Measurements from ENCODE around the gene REPS2. TPM values are rescaled to one million over a fixed set of nuclear protein-coding genes. Genes with fewer than 3 reads are reported as not detected.

Gene REPS2
- total RNA-seq, 1 experiment from 2014 or later: 0.04 TPM

DNA sequence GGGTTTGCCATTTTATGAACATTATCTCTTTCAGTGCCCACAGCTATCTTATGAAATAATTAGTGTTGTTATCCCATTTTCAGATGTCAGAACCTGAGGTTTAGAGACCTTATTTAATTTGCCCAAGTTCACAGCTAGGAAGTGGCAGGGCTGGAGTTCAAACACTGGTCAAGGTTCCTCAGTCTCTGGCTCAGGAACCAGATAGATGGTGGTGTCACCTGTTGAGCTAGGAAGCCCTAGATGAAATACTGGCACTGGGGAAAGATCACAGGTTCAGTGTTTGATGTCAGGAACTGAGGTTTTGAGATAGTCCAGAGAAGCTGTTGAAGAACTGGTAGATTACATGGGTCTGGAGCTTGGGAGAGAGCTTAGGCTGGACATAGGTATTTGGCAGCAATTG lies 85.4 kb downstream of the REPS2 start:
- no peaks in the 10 kb centered on the region for H3K9me3 ChIP-seq (ENCODE audit: low read depth, low read length, poor library complexity, severe bottlenecking)
- no peaks in the 10 kb centered on the region for H3K36me3 ChIP-seq (ENCODE audit: insufficient read depth, low read length, poor library complexity, severe bottlenecking)
- POLR2A ChIA-PET (ENCODE audit: low non-redundant PET): no interaction called here
- no TSS peak for BruUV-seq (replicated peaks)
- no peak overlapping the region for H3K27ac ChIP-seq (ENCODE audit: low read depth, low read length, poor library complexity, severe bottlenecking)
- no peak overlapping the region for H3K4me3 ChIP-seq (ENCODE audit: low read depth, low read length, poor library complexity, severe bottlenecking)
- no peak for DNase-seq (ENCODE audit: low spot score)
- CTCF ChIA-PET: no interaction called here
- TF ChIP-seq, protein P1, sequence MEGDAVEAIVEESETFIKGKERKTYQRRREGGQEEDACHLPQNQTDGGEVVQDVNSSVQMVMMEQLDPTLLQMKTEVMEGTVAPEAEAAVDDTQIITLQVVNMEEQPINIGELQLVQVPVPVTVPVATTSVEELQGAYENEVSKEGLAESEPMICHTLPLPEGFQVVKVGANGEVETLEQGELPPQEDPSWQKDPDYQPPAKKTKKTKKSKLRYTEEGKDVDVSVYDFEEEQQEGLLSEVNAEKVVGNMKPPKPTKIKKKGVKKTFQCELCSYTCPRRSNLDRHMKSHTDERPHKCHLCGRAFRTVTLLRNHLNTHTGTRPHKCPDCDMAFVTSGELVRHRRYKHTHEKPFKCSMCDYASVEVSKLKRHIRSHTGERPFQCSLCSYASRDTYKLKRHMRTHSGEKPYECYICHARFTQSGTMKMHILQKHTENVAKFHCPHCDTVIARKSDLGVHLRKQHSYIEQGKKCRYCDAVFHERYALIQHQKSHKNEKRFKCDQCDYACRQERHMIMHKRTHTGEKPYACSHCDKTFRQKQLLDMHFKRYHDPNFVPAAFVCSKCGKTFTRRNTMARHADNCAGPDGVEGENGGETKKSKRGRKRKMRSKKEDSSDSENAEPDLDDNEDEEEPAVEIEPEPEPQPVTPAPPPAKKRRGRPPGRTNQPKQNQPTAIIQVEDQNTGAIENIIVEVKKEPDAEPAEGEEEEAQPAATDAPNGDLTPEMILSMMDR (conservative IDR thresholded peaks at IDR 0.05; ENCODE audit: low read depth, low read length): no peak
- no peak for TF ChIP-seq EZH2 (IDR thresholded peaks at IDR 0.05; ENCODE audit: borderline replicate concordance, low read depth, low read length, poor library complexity, severe bottlenecking)
- peaks cover 19% of the 10 kb centered on the region for H3K27me3 ChIP-seq (replicated peaks; ENCODE audit: insufficient read depth, low read depth, low read length, poor library complexity)
- no peaks in the 10 kb centered on the region for H3K4me1 ChIP-seq (ENCODE audit: insufficient read depth, low read length, poor library complexity, severe bottlenecking)
- intact Hi-C loops (cut with micrococcal nuclease; ENCODE audit: unreplicated experiment): no loop called here

DNA sequence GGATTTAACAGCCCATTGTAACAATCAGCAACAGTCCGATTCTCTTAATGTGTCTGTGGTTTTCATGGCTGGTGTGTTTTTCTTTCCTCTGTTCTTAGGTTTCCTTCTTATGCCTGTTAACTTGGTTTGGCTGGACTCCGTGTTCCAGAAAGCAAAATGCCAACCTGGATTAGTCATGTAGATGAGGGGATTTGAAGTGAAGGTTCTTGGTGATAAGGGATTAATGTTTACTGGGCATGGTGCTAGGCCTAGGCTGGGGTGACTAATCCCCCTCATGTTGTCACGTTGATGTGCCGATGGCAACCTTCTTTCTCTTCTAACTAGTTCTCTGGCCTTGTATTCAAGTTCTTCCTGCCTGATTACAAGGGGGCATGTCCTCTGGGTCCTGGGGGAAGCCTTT lies 85.9 kb downstream of the REPS2 start:
- no peak for DNase-seq (ENCODE audit: low spot score)
- Histone ChIP-seq H3K27me3 (replicated peaks; ENCODE audit: insufficient read depth, low read depth, low read length, poor library complexity) (peaks cover 19% of the 10 kb centered on the region), H3K36me3 (ENCODE audit: insufficient read depth, low read length, poor library complexity, severe bottlenecking) (no peaks in the 10 kb centered on the region), H3K4me3 (ENCODE audit: low read depth, low read length, poor library complexity, severe bottlenecking) (no peak overlapping the region), H3K27ac (ENCODE audit: low read depth, low read length, poor library complexity, severe bottlenecking) (no peak overlapping the region), H3K9me3 (ENCODE audit: low read depth, low read length, poor library complexity, severe bottlenecking) (no peaks in the 10 kb centered on the region), H3K4me1 (ENCODE audit: insufficient read depth, low read length, poor library complexity, severe bottlenecking) (no peaks in the 10 kb centered on the region)
- ChIA-PET CTCF (no interaction called here), POLR2A (ENCODE audit: low non-redundant PET) (no interaction called here)
- TF ChIP-seq EZH2 (IDR thresholded peaks at IDR 0.05; ENCODE audit: borderline replicate concordance, low read depth, low read length, poor library complexity, severe bottlenecking): no peak
- TF ChIP-seq, protein P1 (conservative IDR thresholded peaks at IDR 0.05; ENCODE audit: low read depth, low read length): no peak
- BruUV-seq (replicated peaks): no TSS peak
- intact Hi-C loops (cut with micrococcal nuclease; ENCODE audit: unreplicated experiment): no loop called here

DNA sequence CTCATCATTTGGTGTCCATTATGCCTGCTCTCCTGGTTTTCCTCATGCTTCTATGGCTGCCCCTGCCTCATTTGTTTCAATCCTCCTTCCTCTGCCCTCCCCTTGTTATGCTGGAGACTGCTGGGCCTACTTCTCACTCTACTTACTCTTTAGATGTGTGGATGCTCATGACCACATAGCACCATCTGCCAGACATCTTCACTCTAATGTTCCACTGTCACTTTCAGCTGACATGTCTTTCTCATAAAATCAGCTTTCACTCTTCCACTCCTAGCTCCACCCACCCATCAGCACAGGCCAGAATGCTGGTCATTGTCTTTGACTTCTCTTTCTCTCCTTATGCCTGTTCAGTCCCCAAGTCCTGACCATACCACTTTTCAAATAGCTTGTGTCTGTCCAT lies 86.8 kb downstream of the REPS2 start:
- H3K9me3 ChIP-seq (ENCODE audit: low read depth, low read length, poor library complexity, severe bottlenecking): no peaks in the 10 kb centered on the region
- no peak overlapping the region for H3K4me3 ChIP-seq (ENCODE audit: low read depth, low read length, poor library complexity, severe bottlenecking)
- BruUV-seq (replicated peaks): no TSS peak
- no peak for DNase-seq (ENCODE audit: low spot score)
- ChIA-PET POLR2A (ENCODE audit: low non-redundant PET) (no interaction called here), CTCF (no interaction called here)
- H3K27ac ChIP-seq (ENCODE audit: low read depth, low read length, poor library complexity, severe bottlenecking): no peak overlapping the region
- H3K4me1 ChIP-seq (ENCODE audit: insufficient read depth, low read length, poor library complexity, severe bottlenecking): no peaks in the 10 kb centered on the region
- no peaks in the 10 kb centered on the region for H3K36me3 ChIP-seq (ENCODE audit: insufficient read depth, low read length, poor library complexity, severe bottlenecking)
- peaks cover 19% of the 10 kb centered on the region for H3K27me3 ChIP-seq (replicated peaks; ENCODE audit: insufficient read depth, low read depth, low read length, poor library complexity)
- intact Hi-C loops (cut with micrococcal nuclease; ENCODE audit: unreplicated experiment): no loop called here
- no peak for TF ChIP-seq EZH2 (IDR thresholded peaks at IDR 0.05; ENCODE audit: borderline replicate concordance, low read depth, low read length, poor library complexity, severe bottlenecking)
- TF ChIP-seq, protein P1 (conservative IDR thresholded peaks at IDR 0.05; ENCODE audit: low read depth, low read length): no peak

All from A673 (cell line).